Activated CD8-positive, alpha-beta memory T cell treated with anti-CD3 and anti-CD28 coated beads, Interleukin-2, amount 50 U/mL, for 24 hours (primary cell): ENCODE data around the gene CLIC3.

ENCODE experiments used
- DNase-seq: peaks from one replicate; pipeline ENCODE4 v3.0.0-alpha.2; 2020; ENCODE audit errors: extremely low read depth

CLIC3 gene

GRCh38 chr9:136980669-136981478, 15.5 kb downstream of the CLIC3 start:
- DNase-seq: no peak

DNA sequence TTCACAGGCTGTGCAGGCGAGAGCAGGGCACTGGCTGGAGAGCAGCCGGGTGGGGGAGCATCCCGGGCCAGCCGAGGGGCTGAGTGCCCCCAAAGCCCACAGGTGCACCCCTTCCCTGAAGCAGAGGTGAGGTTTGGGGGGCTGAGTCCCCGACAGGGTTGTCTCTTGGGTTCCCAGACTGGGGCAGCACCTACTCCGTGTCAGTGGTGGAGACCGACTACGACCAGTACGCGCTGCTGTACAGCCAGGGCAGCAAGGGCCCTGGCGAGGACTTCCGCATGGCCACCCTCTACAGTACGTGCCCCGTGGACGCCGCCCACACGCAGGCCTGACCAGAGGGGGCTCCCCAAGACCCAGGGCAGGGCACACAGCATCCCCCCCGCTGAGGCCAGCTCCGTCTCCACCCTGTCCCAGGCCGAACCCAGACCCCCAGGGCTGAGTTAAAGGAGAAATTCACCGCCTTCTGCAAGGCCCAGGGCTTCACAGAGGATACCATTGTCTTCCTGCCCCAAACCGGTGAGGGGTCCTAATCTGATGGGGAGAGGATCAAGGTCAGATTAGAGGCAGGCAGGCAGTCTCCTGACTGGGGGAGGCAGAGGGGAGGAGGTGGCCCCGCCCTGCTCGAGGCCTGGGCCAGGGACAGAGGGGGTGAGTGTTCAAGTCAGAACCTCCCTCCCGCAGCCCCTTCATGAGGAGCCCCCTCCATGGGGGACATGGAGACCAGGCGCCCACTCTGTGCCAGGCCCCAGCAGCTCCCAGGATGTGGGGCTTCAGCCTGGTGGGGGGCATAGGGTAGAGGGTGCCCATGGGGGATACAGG, 16.4 kb downstream of the CLIC3 start:
- DNase-seq: no peak

- DNase-seq: no peak
Measured at GRCh38 chr9:136978865-136979544, 17.4 kb downstream of the CLIC3 start.

DNA sequence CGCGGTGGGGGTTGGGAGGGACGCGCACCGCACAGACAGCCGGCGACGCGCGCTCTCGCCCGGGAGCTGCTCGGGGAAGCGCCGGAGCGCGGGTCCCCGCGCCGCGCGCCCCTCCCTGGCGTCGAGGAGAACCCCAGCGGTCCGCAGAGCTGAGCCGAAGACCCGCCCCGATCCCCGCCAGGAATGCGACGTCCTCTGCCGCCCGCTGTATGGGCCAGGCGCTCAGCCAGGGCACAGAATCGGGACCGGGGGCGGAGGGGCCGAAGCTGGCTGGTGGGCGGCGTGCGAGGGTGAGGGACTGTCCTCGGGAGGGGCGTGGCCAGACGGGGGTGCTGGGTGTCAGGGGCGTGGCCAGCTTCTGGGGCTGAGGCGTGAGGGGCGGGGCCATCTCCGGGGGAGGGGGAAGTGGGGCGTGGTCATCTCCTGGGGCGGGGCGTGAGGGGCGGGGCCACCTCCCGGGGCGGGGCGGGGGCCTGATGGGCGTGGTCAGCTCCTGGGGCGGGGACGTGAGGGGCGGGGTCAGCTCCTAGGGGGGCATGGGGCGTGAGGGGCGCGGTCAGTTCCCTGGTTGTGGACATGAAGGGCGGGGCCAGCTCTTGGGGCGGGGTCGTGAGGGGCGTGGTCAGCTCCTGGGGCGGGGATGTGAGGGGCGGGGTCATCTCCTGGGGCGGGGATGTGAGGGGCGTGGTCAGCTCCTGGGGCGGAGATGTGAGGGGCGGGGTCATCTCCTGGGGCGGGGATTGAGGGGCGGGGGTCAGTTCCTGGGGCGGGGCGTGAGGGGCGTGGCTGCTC, 18.1 kb downstream of the CLIC3 start:
- no peak for DNase-seq

DNA sequence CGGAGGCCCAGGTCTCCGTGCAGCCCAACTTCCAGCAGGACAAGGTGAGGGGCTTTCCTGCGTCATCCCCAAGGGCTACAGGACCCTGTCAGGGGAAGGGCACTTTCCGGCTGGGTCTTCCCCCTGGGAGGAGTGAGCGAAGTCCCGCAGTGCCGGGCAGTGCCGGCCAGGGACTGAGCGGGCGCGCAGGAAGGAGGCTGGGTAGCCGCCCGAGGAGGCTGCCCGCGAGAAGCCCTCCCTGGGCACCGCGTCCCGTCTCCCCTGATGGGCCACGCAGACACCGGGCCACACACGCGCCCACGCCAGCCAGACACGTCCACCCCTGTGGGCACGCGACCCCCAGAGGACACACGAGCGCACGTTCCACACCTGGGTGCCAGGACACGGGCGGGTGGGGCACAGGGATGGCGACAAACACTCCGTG, 18.7 kb downstream of the CLIC3 start:
- no peak for DNase-seq

DNA sequence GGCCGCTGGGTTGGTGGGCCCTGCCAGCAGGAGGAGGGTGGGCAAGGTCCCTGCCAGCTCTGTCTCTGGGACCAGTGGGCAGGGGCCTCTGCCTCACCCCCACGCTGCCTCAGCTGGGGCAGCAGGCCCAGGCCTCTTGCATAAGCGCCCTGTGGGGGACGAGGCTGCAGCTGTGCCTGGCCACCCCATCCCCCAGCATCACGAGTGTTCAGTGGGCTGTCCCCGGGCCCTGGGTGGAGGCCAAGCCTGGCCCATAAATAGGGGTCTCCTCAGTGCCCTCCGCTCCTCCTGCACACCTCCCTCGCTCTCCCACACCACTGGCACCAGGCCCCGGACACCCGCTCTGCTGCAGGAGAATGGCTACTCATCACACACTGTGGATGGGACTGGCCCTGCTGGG, 19.1 kb downstream of the CLIC3 start, which contains the start of gene PTGDS:
Gene PTGDS, plus strand, starts transcription at position 282 of the 400 bp plus-strand sequence. Its CDS starts 75 bp downstream, at position 357.
- DNase-seq: no peak

DNA sequence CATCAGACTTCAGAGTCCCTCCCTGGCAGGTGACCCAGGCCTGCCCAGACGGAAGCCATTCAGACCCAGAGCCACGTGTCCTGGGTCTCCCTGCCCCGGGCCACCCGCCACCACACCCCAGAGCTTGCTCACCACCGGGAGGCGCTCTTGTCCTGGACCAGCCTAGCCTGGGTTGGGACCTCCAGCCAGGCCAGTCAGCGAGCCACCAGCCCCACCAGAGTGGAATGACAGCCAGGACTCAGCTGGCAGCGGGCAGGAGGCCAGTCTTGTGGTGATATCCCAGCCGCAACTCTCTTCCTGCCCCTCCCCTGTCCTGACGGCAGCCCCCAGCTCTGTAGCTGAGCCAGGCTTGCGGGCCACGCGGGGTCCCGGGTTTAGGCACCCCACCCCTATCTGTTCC, 20.7 kb downstream of the CLIC3 start:
- DNase-seq: no peak

GRCh38 chr9:136974817-136975535, 21.4 kb downstream of the CLIC3 start:
- DNase-seq: no peak

DNA sequence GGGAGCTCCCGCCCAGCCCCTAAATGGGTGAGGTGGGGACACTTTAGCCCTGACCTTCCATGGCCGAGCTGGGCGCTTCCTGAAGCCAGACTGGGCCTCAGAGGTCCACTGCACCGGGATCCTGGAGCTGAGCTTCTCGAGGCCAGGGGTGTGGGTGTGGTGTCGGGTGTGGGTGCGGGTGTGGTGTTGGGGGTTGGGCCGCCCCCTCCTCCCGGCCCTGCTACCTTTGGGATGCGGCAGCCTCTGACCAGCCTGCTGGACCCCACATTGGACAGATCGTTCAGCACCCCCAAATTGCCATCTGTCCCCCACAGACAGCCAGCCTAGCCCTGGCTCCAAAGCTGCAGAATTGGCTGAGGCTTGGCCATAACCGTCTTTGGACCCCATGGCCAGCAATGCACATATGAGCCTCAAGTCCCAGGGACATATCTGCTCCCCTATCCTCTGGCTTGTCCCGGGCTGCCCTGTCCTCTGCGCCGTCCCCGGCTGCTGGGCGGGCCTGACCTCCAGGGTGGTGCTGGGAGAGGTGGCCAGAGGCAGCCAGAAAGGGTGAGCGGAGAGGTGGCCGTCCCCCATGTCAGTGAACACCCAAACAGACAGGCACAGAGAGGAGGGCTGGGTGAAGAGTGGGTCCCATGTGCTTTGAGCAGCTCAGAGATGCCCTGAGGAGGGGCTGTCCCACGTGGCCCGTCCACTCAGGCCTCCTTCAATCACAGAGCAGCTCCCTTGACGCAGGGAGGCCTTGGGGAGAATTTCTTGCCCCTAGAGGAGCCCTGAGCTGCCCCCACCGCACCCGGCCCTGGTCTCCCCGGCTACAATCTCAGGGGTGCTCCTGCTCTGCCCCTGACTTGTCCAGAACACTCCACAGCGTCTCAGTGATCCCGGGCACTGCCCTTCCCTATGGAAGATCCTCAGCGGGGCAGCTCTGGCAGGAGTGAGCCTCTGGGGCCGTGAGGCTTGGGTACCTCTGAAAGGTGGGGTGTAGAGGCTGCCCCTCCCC, 22.4 kb downstream of the CLIC3 start:
- no peak for DNase-seq

DNA sequence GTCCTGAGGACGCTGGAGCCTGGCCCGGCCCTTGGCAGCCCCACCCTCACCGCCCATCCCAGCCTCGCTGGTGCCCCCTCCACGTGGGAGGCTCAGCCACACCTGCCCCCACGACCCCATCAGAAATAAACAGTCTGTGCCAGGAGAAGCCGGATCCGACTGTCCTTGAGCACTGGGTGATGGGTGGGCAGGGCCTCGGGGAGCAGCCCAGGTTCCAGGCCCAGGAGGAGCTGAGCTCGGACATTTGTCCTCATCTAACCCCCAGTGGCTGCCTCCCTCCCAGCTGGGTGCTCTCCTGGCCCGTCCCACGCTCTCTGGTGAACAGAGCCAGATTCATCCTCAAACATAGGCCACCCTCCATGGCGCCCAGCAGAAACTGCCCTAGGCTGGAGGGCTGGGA, 23.6 kb downstream of the CLIC3 start:
- no peak for DNase-seq

GRCh38 chr9:136972335-136972734, 24.0 kb downstream of the CLIC3 start:
- DNase-seq: no peak

GRCh38 chr9:136971746-136972145, 24.6 kb downstream of the CLIC3 start:
- DNase-seq: no peak

DNA sequence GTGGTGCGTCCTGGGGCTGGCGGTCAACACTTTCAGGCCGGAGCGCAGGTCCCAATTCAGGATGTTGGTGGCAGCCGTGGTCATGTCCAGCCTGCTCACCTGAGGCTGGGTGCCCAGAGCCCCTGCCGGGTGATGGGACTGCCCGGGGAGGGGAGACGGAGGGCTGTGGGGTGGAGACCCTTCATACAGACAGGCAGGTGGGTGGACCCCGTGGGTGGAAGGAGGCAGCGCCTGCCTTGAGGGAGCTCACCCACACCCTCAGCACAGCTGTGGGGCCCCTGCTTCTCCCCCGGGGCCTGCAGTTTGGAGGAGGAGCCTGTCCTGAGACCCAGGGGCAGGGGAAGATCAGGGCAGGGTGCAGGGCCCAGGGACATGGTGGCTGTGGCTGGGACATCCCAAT, 26.0 kb downstream of the CLIC3 start:
- DNase-seq: no peak

GRCh38 chr9:136969774-136970173, 26.6 kb downstream of the CLIC3 start:
- no peak for DNase-seq

DNA sequence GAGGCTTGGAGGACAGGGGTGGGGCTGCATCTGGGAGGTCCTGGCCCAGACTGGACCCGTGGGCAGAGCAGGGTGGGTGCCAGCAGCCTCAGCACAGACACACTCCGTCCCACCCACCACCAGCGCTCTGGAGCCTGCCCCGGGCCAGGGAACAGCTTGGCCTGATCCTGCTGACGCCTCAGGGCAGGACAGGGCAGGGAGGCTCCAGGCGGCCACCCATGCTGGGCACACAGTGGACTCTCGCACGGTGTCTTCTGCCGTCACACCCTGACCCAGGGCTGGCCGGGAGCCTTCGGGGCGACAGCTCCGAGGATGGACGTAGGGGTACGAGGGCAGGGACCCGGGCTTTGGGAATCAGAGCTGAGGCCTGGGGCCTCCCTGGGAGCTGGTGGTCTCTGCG, 27.2 kb downstream of the CLIC3 start:
- no peak for DNase-seq

DNA sequence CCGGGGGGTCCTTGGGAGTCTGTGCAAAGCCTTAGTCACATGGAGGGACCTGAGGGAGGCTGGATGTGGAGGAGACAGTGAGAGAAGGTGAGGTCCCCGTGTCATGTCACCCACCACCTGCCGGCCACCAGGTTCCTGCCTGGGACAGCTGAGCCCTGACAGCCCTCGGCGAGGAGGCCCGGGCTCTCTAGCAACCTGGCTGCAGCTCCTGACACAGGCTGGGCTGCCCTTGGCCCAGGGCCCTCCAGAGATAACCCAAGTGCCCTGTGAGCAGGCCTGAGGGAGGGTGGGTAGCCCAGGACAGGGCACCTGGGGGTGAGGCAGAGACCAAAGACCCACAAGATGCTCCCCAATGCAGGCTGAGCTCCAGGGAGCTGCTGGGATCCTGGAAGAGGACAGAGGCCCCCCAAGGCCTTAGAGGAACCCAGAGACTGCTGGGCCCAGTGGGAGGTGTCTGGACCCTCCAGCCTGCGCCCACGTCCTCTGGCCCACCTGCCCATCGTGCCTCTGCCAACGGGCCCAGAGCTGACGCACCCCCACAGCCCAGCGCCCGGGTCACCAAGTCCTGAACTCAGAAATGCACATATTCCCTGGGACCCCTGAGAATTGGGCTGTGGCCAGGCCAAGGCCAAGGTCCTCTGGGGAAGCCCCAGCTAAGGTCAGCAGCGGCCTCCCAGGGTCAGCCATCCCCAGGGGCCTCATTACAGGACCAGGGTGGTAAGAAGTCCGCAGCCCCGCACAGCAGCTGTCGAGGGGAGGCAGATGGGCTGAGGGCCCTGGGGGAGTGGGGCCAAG, 27.8 kb downstream of the CLIC3 start:
- no peak for DNase-seq

- DNase-seq: no peak
Measured at GRCh38 chr9:136965771-136966484, 30.4 kb downstream of the CLIC3 start.

DNA sequence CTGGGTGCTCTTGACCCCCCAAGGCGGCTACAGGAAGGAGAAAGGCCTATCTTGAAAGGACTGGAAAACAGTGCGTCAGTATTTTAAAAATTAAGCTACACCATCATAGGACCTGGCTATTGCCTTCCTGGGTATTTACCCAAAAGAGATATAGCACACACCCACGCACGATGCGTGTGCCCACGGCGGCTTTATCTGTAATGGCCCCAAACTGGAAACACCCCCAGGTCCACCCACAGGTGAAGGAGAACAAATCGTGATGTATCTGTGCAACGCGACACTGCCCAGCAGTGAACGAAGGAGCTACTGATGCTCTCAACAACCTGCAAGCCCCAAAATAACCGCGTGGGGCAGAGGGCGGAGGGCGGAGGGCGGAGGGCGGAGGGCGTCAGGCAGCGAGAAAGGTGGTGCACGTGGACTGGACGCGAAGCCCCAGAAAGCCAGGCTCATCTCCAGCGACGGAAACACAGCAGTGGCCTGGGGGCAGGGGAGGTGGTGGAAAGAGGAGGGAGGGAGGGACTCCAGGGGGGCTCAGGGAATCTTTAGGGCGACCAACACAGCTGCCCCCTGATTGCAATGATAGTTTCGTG, 31.4 kb downstream of the CLIC3 start:
- no peak for DNase-seq
